NT2/D1 (cell line): ENCODE data around the gene SERPINB1.
A peak's percentile ranks its signal among the peaks of the same experiment; 100 is the strongest.
"Not testable (repeated sequence)": the region's sequence is repeated elsewhere in the genome, so short reads cannot be mapped to it uniquely, and the experiment has no call there.

Source experiments
- DNase-seq: peaks from one replicate; pipeline ENCODE4 v3.0.0-alpha.2; 2011; ENCODE audit warnings: low read depth, low spot score
- H3K27me3 ChIP-seq: 2 replicates; pipeline ENCODE4 v1.6.0; 2011; ENCODE audit warnings: mild to moderate bottlenecking; ENCODE audit not compliant: insufficient read length, insufficient read depth
- H3K36me3 ChIP-seq: 2 replicates; pipeline ENCODE4 v1.6.1; 2011; ENCODE audit warnings: mild to moderate bottlenecking, low read length, mixed read lengths; ENCODE audit not compliant: insufficient read depth, insufficient read length
- H3K4me1 ChIP-seq: 2 replicates; pipeline ENCODE4 v1.5.1; 2011; ENCODE audit not compliant: insufficient read depth, insufficient read length
- H3K4me3 ChIP-seq: 2 replicates; pipeline ENCODE4 v1.5.1; 2011; ENCODE audit warnings: low read depth; ENCODE audit not compliant: insufficient read length
- H3K9ac ChIP-seq: 2 replicates; pipeline ENCODE4 v1.6.0; 2011; ENCODE audit warnings: low read depth; ENCODE audit not compliant: insufficient read length
- H3K9me3 ChIP-seq: 2 replicates; pipeline ENCODE4 v1.5.1; 2011; ENCODE audit warnings: mild to moderate bottlenecking, low read length; ENCODE audit not compliant: insufficient read depth
- SUZ12 ChIP-seq: IDR thresholded peaks from 2 replicates; pipeline ENCODE4 v1.6.1; 2011; ENCODE audit not compliant: insufficient read length, insufficient read depth; ENCODE audit errors: extremely low read depth
- YY1 ChIP-seq: IDR thresholded peaks from 2 replicates; pipeline ENCODE4 v1.6.1; 2011; ENCODE audit not compliant: insufficient read length, insufficient read depth
- ZNF274 ChIP-seq: IDR thresholded peaks from 2 replicates; pipeline ENCODE4 v1.6.1; 2011; ENCODE audit warnings: mild to moderate bottlenecking, low read depth, low read length

SERPINB1 gene

GRCh38 chr6:2841264-2842138 is at the start of gene SERPINB1:
SERPINB1 (minus strand) TSS chr6:2841863; CDS start chr6:2840586, 1,277 bp downstream.
- peak; percentile 78 for DNase-seq
- peak within 1 kb of the TSS; percentile 49 for H3K4me3 ChIP-seq
- H3K36me3 ChIP-seq: peaks cover 13% of the 10 kb centered on the region
- TF ChIP-seq SUZ12: no peak
- no peaks in the 10 kb centered on the region for H3K27me3 ChIP-seq
- H3K9ac ChIP-seq: peak within 1 kb of the TSS; percentile 83
- no peaks in the 10 kb centered on the region for H3K9me3 ChIP-seq
- H3K4me1 ChIP-seq: peaks cover 5% of the 10 kb centered on the region

- no peak for DNase-seq
- Histone ChIP-seq H3K4me1 (no peaks in the 10 kb centered on the region), H3K9me3 (no peaks in the 10 kb centered on the region), H3K9ac (no peak overlapping the region), H3K4me3 (no peak overlapping the region), H3K36me3 (peaks cover 75% of the 10 kb centered on the region), H3K27me3 (no peaks in the 10 kb centered on the region)
- TF ChIP-seq YY1 (no peak), ZNF274 (no peak), SUZ12 (no peak)
Observed at GRCh38 chr6:2890976-2891767, 49.5 kb upstream of the SERPINB1 start.

- Histone ChIP-seq H3K4me3 (no peak overlapping the region), H3K9ac (no peak overlapping the region), H3K27me3 (no peaks in the 10 kb centered on the region), H3K36me3 (peaks cover 28% of the 10 kb centered on the region), H3K4me1 (no peaks in the 10 kb centered on the region), H3K9me3 (no peaks in the 10 kb centered on the region)
- TF ChIP-seq ZNF274 (no peak), YY1 (no peak), SUZ12 (no peak)
- DNase-seq: no peak
Observed at GRCh38 chr6:2885967-2886735, 44.5 kb upstream of the SERPINB1 start.

GRCh38 chr6:2884804-2885203 is 43.1 kb upstream of the SERPINB1 start:
- peaks cover 14% of the 10 kb centered on the region for H3K36me3 ChIP-seq
- TF ChIP-seq ZNF274 (no peak), SUZ12 (no peak), YY1 (no peak)
- no peaks in the 10 kb centered on the region for H3K9me3 ChIP-seq
- H3K9ac ChIP-seq: no peak overlapping the region
- no peak overlapping the region for H3K4me3 ChIP-seq
- DNase-seq: no peak
- H3K27me3 ChIP-seq: no peaks in the 10 kb centered on the region
- H3K4me1 ChIP-seq: no peaks in the 10 kb centered on the region

GRCh38 chr6:2883673-2884072 is 42.0 kb upstream of the SERPINB1 start:
- Histone ChIP-seq H3K9me3 (no peaks in the 10 kb centered on the region), H3K27me3 (no peaks in the 10 kb centered on the region), H3K4me1 (no peaks in the 10 kb centered on the region), H3K4me3 (no peak overlapping the region), H3K36me3 (peaks cover 6% of the 10 kb centered on the region), H3K9ac (no peak overlapping the region)
- no peak for DNase-seq
- TF ChIP-seq ZNF274 (no peak), SUZ12 (no peak), YY1 (no peak)

GRCh38 chr6:2881423-2881822 is 39.8 kb upstream of the SERPINB1 start:
- H3K9ac ChIP-seq: no peak overlapping the region

GRCh38 chr6:2880156-2880555 is 38.5 kb upstream of the SERPINB1 start:
- not testable (repeated sequence) for H3K4me1 ChIP-seq, H3K36me3 ChIP-seq, H3K4me3 ChIP-seq, DNase-seq, H3K9me3 ChIP-seq, H3K9ac ChIP-seq, H3K27me3 ChIP-seq

More at GRCh38 chr6:2881423-2881822, 39.8 kb upstream of the SERPINB1 start:
- Histone ChIP-seq H3K27me3 (no peaks in the 10 kb centered on the region), H3K36me3 (no peaks in the 10 kb centered on the region), H3K4me3 (no peak overlapping the region), H3K4me1 (peaks cover 2% of the 10 kb centered on the region), H3K9me3 (no peaks in the 10 kb centered on the region)
- no peak for DNase-seq
- TF ChIP-seq SUZ12 (no peak), YY1 (no peak), ZNF274 (no peak)
